SU-DHL-6 (cell line): ENCODE data around the gene AGPAT3.

Experiments used
- H2AFZ ChIP-seq: fragments of 200-600 bp; sonication (generic); 2 replicates; pipeline ENCODE4 v1.6.1; 2014; ENCODE audit warnings: low read depth, mild to moderate bottlenecking, moderate library complexity, mixed read lengths, antibody characterized with exemption, low read length; ENCODE audit not compliant: severe bottlenecking
- H3F3A ChIP-seq: fragments of 200-600 bp; shearing (Covaris generic); 2 replicates; pipeline ENCODE4 v1.6.0; 2016; ENCODE audit warnings: antibody characterized with exemption, mild to moderate bottlenecking; ENCODE audit not compliant: insufficient read depth
- H3K27ac ChIP-seq: fragments of 200-600 bp; sonication (generic); 2 replicates; pipeline ENCODE4 v1.5.1; 2016; ENCODE audit warnings: low read depth, mild to moderate bottlenecking, low read length, moderate library complexity, mixed read lengths
- H3K27me3 ChIP-seq: fragments of 200-600 bp; sonication (generic), shearing (Covaris generic); 2 replicates; pipeline ENCODE4 v1.6.0; 2014; ENCODE audit warnings: mild to moderate bottlenecking, low read length
- H3K36me3 ChIP-seq: fragments of 200-600 bp; sonication (generic); 2 replicates; pipeline ENCODE4 v1.6.1; 2014; ENCODE audit warnings: mild to moderate bottlenecking, low read length, mixed read lengths
- H3K4me2 ChIP-seq: fragments of 300-600, 200-600 bp; shearing (Covaris generic), sonication (generic); 2 replicates; pipeline ENCODE4 v1.6.0; 2014; ENCODE audit warnings: low read length, low read depth, mild to moderate bottlenecking; ENCODE audit not compliant: poor library complexity, severe bottlenecking
- H3K4me3 ChIP-seq: fragments of 200-600 bp; sonication (generic); 2 replicates; pipeline ENCODE4 v1.5.1; 2014; ENCODE audit warnings: antibody characterized with exemption, low read length, mild to moderate bottlenecking, mixed read lengths; ENCODE audit not compliant: insufficient read depth, poor library complexity, severe bottlenecking
- H3K79me2 ChIP-seq: fragments of 200-600 bp; sonication (generic); 2 replicates; pipeline ENCODE4 v1.6.1; 2014; ENCODE audit warnings: mild to moderate bottlenecking, low read length, moderate library complexity; ENCODE audit not compliant: insufficient read depth
- H3K9ac ChIP-seq: fragments of 200-600 bp; sonication (generic); 2 replicates; pipeline ENCODE4 v1.7.0; 2014; ENCODE audit warnings: mild to moderate bottlenecking, low read length
- H3K9me2 ChIP-seq: fragments of 200-600 bp; sonication (generic); replicated peaks from 2 replicates; pipeline ENCODE4 v1.6.1; 2014; ENCODE audit warnings: low read length; ENCODE audit not compliant: insufficient read depth
- H3K9me3 ChIP-seq: fragments of 200-600 bp; sonication (generic); 2 replicates; pipeline ENCODE4 v1.6.1; 2014; ENCODE audit warnings: low read length, mixed read lengths; ENCODE audit not compliant: insufficient read depth
- H4K20me1 ChIP-seq: fragments of 200-600 bp; sonication (generic); 2 replicates; pipeline ENCODE4 v1.6.1; 2014; ENCODE audit warnings: low read depth, mild to moderate bottlenecking, antibody characterized with exemption, low read length, moderate library complexity, mixed read lengths
- CTCF ChIP-seq: fragments of 200-600 bp; sonication (generic); IDR thresholded peaks from one replicate; pipeline ENCODE4 v1.5.1; 2017; ENCODE audit warnings: antibody characterized with exemption, mild to moderate bottlenecking, low read length, moderate library complexity; ENCODE audit not compliant: insufficient read depth, poor library complexity, severe bottlenecking
- EZH2phosphoT487 ChIP-seq: fragments of 200-600 bp; sonication (generic), shearing (Covaris generic); conservative IDR thresholded peaks from 2 replicates; pipeline ENCODE4 v1.6.1; 2018; ENCODE audit warnings: mild to moderate bottlenecking, antibody characterized with exemption, low read length, moderate library complexity, mixed read lengths

The AGPAT3 gene

GRCh38 chr21:44010429-44010828 lies 145.4 kb downstream of the AGPAT3 start:
- H3K9me3 ChIP-seq, result no peaks in the 10 kb centered on the region
- no peak overlapping the region for H3K9ac ChIP-seq
- peaks cover 30% of the 10 kb centered on the region for H3K79me2 ChIP-seq
- H2AFZ ChIP-seq, result no peak overlapping the region
- H3K27ac ChIP-seq, result no peak overlapping the region
- H3F3A ChIP-seq, result peaks cover 19% of the 10 kb centered on the region
- peaks cover 9% of the 10 kb centered on the region; the same call in 1 of the 2 replicates for H4K20me1 ChIP-seq
- H3K27me3 ChIP-seq, result no peaks in the 10 kb centered on the region
- no peak for TF ChIP-seq EZH2phosphoT487
- TF ChIP-seq CTCF, result no peak
- H3K36me3 ChIP-seq, result no peaks in the 10 kb centered on the region
- H3K4me2 ChIP-seq, result no peak overlapping the region
- no peaks in the 10 kb centered on the region for H3K9me2 ChIP-seq
- no peak overlapping the region for H3K4me3 ChIP-seq

DNA sequence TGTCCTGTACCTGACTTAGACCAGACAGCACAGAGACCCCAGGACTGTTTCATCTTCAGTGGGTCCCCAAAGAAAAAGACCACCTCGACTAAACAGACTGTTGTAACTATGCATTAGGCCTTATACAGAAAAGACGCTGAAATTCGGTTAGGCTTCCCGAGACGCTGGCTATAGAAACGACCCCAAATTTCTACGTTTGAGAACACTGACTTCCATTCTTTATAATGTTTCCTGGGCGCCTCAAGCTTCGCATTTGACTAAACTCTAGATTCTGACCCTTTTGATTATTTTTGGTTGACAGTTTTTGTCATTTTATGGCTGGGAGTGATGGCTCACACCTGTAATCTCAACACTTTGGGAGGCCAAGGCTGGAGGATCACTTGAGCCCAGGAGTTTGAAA lies 146.1 kb downstream of the AGPAT3 start:
- Histone ChIP-seq H4K20me1 (peaks cover 9% of the 10 kb centered on the region; the same call in 1 of the 2 replicates), H3K9me2 (no peaks in the 10 kb centered on the region), H3K27ac (no peak overlapping the region), H3K36me3 (no peaks in the 10 kb centered on the region), H3K9ac (peak overlapping the region; percentile 92), H3K27me3 (no peaks in the 10 kb centered on the region), H3K9me3 (no peaks in the 10 kb centered on the region), H3F3A (peaks cover 19% of the 10 kb centered on the region), H3K4me2 (peak overlapping the region; percentile 84), H3K79me2 (peaks cover 37% of the 10 kb centered on the region), H3K4me3 (peak overlapping the region; percentile 75), H2AFZ (peak overlapping the region; percentile 37)
- TF ChIP-seq EZH2phosphoT487 (no peak), CTCF (no peak)

GRCh38 chr21:44011579-44012473 lies 146.8 kb downstream of the AGPAT3 start, which contains the start of gene TRAPPC10:
TRAPPC10 (plus strand) TSS chr21:44012309; CDS start chr21:44012494, 185 bp downstream.
- no peaks in the 10 kb centered on the region for H3K36me3 ChIP-seq
- peak within 1 kb of the TSS; percentile 92 for H3K9ac ChIP-seq
- H3K4me2 ChIP-seq, result peak within 1 kb of the TSS; percentile 90
- H4K20me1 ChIP-seq, result peaks cover 9% of the 10 kb centered on the region; the same call in 1 of the 2 replicates
- H3F3A ChIP-seq, result peaks cover 19% of the 10 kb centered on the region
- H3K4me3 ChIP-seq, result peak within 1 kb of the TSS; percentile 75
- no peaks in the 10 kb centered on the region for H3K9me3 ChIP-seq
- peak within 1 kb of the TSS; percentile 37 for H2AFZ ChIP-seq
- H3K27ac ChIP-seq, result peak within 1 kb of the TSS; percentile 76
- H3K9me2 ChIP-seq, result no peaks in the 10 kb centered on the region
- H3K79me2 ChIP-seq, result peaks cover 44% of the 10 kb centered on the region
- no peak for TF ChIP-seq EZH2phosphoT487
- TF ChIP-seq CTCF, result no peak
- H3K27me3 ChIP-seq, result no peaks in the 10 kb centered on the region
